HT1080 (cell line): ENCODE results near the gene SUV39H1. TPM values are rescaled to one million over a fixed set of nuclear protein-coding genes. Genes with fewer than 3 reads are reported as not detected.
"Not testable (repeated sequence)": the region's sequence is repeated elsewhere in the genome, so short reads cannot be mapped to it uniquely, and the experiment has no call there.

Source experiments
- DNase-seq: peaks from one replicate; pipeline ENCODE4 v3.0.0-alpha.2; 2015; ENCODE audit warnings: low read depth
- polyA plus RNA-seq, 2 experiments: library from polyadenylated mRNA; depleted of rRNA; stranded (reverse); fragments of >200 nt; gene quantifications; 2 replicates each; pipeline ENCODE4 v1.2.3, GENCODE V29; 2015
- total RNA-seq: library from RNA; depleted of rRNA; stranded (reverse); fragments of >200 nt; shearing (Covaris generic); gene quantifications from 2 replicates; pipeline ENCODE4 v1.2.3, GENCODE V29; 2014; rRNA removed

SUV39H1 gene
- total RNA-seq = 10.1 and 11.2 TPM in 2 replicates
- 7.0 and 7.7 TPM in 2 replicates for polyA plus RNA-seq (2015; cell fraction: cytosol; rRNA removed)
- 9.7 and 10.3 TPM in 2 replicates for polyA plus RNA-seq (2015; cell fraction: nucleus; rRNA removed)

GRCh38 chrX:48696301-48696908, at the start of gene SUV39H1:
Gene SUV39H1 (plus strand): TSS chrX:48696734. CDS start chrX:48696785, 51 bp downstream.
- DNase-seq = peak; percentile 86

GRCh38 chrX:48648336-48648751, 48.2 kb upstream of the SUV39H1 start:
- DNase-seq = no peak

GRCh38 chrX:48649102-48649501, 47.4 kb upstream of the SUV39H1 start:
- DNase-seq = no peak

GRCh38 chrX:48652055-48652579, 44.4 kb upstream of the SUV39H1 start:
- DNase-seq = not testable (repeated sequence)

GRCh38 chrX:48654746-48655145, 41.8 kb upstream of the SUV39H1 start:
- not testable (repeated sequence) for DNase-seq

- DNase-seq = not testable (repeated sequence)
Observed at GRCh38 chrX:48659686-48660085, 36.8 kb upstream of the SUV39H1 start.

GRCh38 chrX:48663241-48663640, 33.3 kb upstream of the SUV39H1 start:
- no peak for DNase-seq

- DNase-seq = no peak
Observed at GRCh38 chrX:48664156-48664555, 32.4 kb upstream of the SUV39H1 start.

GRCh38 chrX:48665991-48666390, 30.5 kb upstream of the SUV39H1 start:
- no peak for DNase-seq

GRCh38 chrX:48666649-48667048, 29.9 kb upstream of the SUV39H1 start:
- no peak for DNase-seq

- DNase-seq = no peak
Observed at GRCh38 chrX:48667509-48667908, 29.0 kb upstream of the SUV39H1 start.

- not testable (repeated sequence) for DNase-seq
Observed at GRCh38 chrX:48668187-48668586, 28.3 kb upstream of the SUV39H1 start.

GRCh38 chrX:48676106-48676892, 20.2 kb upstream of the SUV39H1 start:
- peak; percentile 87 for DNase-seq

GRCh38 chrX:48676893-48677270, 19.7 kb upstream of the SUV39H1 start:
- no peak for DNase-seq

- no peak for DNase-seq
Observed at GRCh38 chrX:48677516-48677915, 19.0 kb upstream of the SUV39H1 start.

GRCh38 chrX:48680467-48680866, 16.1 kb upstream of the SUV39H1 start:
- DNase-seq = not testable (repeated sequence)

GRCh38 chrX:48680925-48681324, 15.6 kb upstream of the SUV39H1 start:
- DNase-seq = not testable (repeated sequence)

GRCh38 chrX:48681539-48682183, 14.9 kb upstream of the SUV39H1 start:
- no peak for DNase-seq

GRCh38 chrX:48682795-48683194, 13.7 kb upstream of the SUV39H1 start:
- DNase-seq = not testable (repeated sequence)

- no peak for DNase-seq
Observed at GRCh38 chrX:48683411-48683982, 13.0 kb upstream of the SUV39H1 start, which contains the start of gene WAS. Gene WAS (plus strand): TSS chrX:48683799. CDS start chrX:48683854, 55 bp downstream.

- no peak for DNase-seq
Observed at GRCh38 chrX:48684134-48684533, 12.4 kb upstream of the SUV39H1 start.
